Mesenteric fat pad (tissue), 1 donor: ENCODE measurements around the gene B4GALT5. TPM values are rescaled to one million over a fixed set of nuclear protein-coding genes. Genes with fewer than 3 reads are reported as not detected.

ENCODE experiments used
- DNase-seq: peaks from one replicate; pipeline ENCODE4 v3.0.0-alpha.2; 2020; ENCODE audit warnings: low spot score
- total RNA-seq: library from RNA; stranded (reverse); fragmentation: NEBNext Ultra II Directional; extraction: Animal tissue kit (Norgen Biotek cat#: 25700); gene quantifications from one replicate; pipeline ENCODE4 v1.2.1, GENCODE V29; 2021
- donor health status: DM: yes; HTN: yes; CAD: no.

The B4GALT5 gene
- total RNA-seq, 1 donor from 2014 or later, result 54.2 TPM

GRCh38 chr20:49659056-49659455, 54.6 kb downstream of the B4GALT5 start:
- no peak for DNase-seq

- DNase-seq, result no peak
Measured at GRCh38 chr20:49658508-49658907, 55.2 kb downstream of the B4GALT5 start.

DNA sequence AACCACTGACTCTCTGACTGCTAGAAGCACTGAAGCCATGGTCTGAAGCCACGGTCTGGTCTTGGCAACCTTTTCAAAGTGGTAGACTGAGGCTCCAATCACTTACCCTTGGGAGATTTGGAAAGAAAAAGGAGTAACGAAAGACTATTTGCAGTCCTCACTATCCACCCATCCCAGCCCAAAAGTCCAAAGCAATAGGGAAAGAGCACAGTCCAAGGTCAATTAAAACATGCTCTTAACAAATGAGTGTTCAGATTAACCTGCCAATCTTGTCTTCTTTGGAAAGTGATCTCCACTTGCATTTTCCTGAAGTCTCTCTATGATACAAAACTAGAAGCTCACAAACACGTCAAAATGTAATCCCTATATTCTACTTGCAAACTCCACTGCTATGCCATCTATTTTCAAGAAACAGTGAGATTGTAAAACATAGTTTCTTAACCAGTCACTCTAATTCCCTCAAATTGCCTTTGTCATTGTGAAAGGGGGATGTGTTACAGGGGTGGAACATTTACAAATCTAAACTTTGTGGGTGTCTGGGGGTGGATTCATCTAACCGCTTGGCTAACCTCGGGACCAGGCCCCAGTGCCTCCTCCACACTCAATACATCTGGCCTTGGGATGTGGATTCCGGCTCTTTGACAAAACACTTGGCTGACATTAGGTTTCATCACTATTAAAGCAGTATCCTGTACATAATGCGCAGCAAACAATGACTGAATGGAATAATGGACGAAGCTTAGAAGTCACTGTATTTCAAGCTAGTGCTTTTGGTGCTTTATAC, 56.4 kb downstream of the B4GALT5 start:
- DNase-seq, result no peak

GRCh38 chr20:49656304-49656703, 57.4 kb downstream of the B4GALT5 start:
- no peak for DNase-seq

- no peak for DNase-seq
Measured at GRCh38 chr20:49653925-49654434, 59.7 kb downstream of the B4GALT5 start.

DNA sequence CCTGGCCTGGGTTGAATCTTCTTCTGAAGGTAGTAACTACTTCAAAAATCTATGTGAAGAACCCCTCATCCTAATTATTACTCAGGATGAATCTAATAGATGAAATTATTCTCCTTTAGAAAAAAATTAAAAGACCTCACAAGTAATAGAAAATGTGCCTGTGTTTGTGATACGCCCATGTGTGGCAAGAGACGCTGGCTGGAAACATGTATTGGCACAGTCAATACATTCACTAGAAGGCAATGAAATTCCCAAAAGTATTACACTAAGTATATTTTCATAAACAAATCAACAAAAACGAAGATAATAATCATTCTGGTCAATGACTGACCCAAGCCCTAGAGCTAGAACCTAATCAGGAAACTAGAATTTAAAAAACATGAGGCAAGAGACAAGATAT, 64.0 kb downstream of the B4GALT5 start:
- DNase-seq, result no peak

DNA sequence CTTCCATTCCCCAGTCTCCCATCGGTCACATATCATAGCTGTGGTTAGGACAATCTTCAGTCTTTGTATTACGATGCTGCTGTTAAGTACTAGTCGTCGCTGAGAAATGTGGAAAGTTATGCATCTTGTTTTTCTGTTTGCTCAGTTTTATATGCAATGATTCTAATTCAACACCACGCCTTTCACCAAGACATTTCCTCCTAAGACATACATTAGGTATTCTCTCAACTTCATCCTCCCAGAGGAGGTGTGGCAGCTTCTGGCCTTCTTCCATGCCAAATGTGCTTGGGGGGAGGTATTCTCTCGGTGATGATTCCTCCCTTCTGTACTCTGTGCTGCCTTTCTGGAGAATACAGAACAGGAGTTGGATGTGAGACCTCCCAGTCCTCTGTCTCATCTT, 66.1 kb downstream of the B4GALT5 start:
- no peak for DNase-seq

DNA sequence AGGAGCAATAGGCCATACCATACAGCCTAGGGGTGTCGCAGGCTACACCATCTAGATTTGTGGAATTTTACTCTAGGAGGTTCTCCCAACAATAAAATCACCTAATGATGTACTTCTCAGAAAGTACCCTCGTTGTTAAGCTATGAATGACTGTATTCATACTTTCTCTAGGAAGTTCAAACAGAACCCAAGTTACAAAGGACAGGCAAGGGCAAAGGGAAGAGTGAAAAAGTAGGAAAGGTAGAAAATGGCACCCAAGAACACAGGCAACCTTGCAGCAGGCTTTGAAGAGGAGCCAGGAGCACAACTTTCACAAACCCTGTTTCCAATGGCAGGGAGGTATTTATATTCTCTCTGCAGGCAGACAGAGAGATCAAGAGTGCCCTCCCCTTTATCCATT, 67.2 kb downstream of the B4GALT5 start:
- no peak for DNase-seq

DNA sequence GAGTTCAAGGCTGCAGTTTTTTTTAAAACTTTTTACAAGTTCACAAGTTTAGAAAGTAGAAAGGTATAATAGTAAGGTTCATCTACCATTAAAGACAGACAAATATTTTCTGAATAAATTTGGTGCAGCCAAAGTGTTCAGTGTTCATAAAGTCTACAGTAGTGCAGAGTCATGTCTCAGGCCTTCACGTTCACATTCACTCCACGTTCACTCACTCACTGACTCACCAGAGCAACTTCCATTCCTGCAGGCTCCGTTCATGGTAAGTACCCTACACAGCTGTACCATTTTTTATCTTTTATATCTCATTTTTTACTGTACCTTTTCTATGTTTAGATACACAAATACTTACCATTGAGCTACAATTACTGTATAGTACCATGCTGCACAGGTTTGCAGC, 67.6 kb downstream of the B4GALT5 start:
- DNase-seq, result no peak

DNA sequence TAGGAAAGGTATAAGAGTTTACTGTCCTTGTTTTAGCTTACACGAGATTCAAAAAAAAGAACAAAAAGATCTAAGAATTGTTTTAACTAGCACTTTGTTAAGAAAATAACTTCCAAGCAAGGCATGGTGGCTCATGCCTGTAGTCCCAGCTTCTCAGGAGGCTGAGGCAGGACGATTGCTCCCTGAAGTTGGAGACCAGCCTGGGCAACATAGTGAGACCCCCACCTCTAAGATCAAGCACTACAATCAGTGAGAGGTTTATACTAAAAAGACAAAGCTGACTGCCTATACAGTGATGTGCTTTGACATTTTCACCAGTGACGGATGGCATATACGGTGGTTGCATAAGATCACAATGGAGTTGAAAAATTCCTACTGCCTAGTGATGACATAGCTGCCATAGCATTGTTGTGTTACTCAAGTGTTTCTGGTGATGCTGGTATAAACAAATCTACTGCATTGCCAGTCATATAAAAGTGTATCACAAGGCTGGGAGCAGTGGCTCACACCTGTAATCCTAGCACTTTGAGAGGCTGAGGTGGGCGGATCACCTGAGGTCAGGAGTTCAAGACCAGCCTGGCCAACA, 68.6 kb downstream of the B4GALT5 start:
- no peak for DNase-seq

- DNase-seq, result no peak
Measured at GRCh38 chr20:49642816-49643215, 70.9 kb downstream of the B4GALT5 start.

DNA sequence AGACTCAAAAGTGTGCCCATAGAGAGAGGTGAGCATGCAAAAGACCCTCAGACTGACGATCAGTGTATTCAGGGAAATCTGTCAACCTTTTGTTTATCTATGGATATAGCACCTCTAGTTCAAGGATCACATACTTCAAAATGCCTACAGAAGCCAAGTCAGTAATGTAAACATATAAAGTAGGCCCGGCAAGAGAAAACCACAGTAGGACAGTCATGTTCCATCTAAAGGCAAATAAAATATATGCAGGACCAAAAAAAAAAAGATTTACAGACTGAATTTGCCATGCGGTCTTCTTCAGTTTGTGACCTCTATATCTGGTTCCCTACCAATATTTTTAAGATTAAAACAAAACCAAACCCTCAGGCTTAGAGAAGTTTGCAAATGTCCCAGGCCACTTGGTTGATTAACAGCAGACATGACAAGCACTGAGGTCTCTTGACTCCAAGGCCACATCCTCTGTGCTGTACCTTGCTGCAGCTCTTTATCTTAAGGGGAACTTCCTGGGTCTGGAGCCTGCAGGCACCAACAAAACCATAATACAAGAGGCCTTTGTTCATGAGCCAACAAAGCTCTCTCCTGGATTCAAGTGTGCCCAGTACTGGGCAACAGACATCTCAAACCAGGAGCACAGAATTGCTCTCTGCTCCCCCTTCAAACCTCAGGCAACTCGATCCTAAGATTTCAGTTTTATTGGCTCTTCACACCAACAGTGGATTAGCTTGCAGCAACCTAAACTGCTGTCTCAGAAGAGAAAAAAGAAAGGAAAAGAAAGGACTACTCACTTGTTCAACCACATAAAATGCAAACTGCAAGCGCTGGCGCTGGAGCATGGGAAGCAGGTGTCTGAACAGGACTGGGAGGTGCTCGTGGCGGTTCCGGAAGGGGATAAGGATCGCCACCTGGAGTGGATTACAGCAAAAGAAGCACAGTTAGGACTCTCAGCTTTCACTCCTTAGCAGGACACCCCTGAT, 71.7 kb downstream of the B4GALT5 start:
- DNase-seq, result no peak

GRCh38 chr20:49637046-49637637, 76.5 kb downstream of the B4GALT5 start:
- no peak for DNase-seq

GRCh38 chr20:49636447-49636846, 77.2 kb downstream of the B4GALT5 start:
- DNase-seq, result no peak

DNA sequence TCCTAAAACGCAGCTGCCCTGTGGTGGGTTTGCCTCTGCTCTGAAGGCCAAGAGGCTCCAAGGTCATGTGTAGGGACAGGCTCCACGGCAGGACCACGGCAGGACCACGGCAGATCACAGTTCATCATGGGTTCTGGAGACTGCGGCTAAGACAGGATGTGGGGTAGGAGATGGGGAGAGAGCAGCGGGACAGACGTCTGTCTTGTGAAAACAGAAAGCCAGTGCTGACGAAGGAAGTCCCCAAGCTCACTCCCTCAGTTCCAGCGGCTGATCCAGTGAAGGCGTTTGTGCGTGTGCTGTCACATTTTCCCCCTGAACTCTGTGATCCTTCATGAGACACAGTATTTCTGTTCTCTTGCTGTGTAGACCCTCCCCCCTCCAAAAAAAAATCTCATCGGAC, 77.8 kb downstream of the B4GALT5 start:
- DNase-seq, result no peak

DNA sequence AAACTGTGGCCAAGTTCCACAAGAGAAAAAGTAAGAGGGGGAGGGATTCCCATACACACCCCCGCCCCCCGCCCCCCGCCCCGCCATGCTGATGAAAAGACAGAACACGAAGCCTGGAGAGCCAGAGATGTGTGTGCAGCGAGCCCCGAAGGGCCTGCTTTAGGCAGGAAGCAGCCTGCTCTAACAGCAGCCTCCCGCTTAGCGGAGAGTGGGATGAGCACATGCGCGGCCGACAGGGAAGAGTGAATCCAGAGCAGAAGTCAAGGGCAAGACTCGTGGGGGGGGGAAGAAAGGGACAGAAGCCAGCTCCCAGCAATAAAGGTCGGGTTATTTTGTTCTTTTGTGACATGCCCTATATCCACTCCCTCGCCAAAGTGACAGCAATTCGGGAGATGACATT, 78.5 kb downstream of the B4GALT5 start:
- no peak for DNase-seq

GRCh38 chr20:49634116-49634515, 79.6 kb downstream of the B4GALT5 start:
- no peak for DNase-seq

DNA sequence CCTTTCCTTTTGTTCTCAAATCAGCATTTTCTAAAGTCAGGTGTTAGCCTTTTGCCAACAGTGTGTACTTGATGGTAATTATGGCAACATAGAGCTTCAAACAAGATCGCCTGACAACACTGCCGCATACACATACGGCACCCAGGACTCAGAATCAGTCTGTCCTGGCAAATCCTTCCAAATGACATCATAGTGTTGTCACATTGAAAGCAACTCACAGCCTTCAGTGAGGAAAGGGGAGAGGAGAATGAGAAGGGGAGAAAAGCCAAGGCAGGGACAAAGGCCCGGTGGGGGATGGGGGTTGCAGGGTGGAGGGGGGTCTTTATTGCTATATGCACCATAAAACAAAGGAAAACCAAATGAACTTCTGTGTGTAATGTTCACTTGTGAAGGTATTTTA, 80.0 kb downstream of the B4GALT5 start:
- no peak for DNase-seq

GRCh38 chr20:49633023-49633422, 80.7 kb downstream of the B4GALT5 start:
- no peak for DNase-seq

GRCh38 chr20:49631856-49632418, 81.7 kb downstream of the B4GALT5 start:
- DNase-seq, result no peak
